GM21423 (cell line): ENCODE measurements around the gene IVNS1ABP.

Experiments
- ATAC-seq: cut with Tn5 transposase; IDR thresholded peaks from one replicate; pipeline ENCODE4 v1.9.1; 2021; ENCODE audit warnings: mild to moderate bottlenecking, moderate library complexity; ENCODE audit not compliant: unreplicated experiment

Gene IVNS1ABP

GRCh38 chr1:185297982-185298381 lies 19.1 kb downstream of the IVNS1ABP start:
- ATAC-seq, result no peak

GRCh38 chr1:185295091-185295490 lies 22.0 kb downstream of the IVNS1ABP start:
- ATAC-seq, result no peak

GRCh38 chr1:185293967-185294542 lies 23.0 kb downstream of the IVNS1ABP start:
- no peak for ATAC-seq

DNA sequence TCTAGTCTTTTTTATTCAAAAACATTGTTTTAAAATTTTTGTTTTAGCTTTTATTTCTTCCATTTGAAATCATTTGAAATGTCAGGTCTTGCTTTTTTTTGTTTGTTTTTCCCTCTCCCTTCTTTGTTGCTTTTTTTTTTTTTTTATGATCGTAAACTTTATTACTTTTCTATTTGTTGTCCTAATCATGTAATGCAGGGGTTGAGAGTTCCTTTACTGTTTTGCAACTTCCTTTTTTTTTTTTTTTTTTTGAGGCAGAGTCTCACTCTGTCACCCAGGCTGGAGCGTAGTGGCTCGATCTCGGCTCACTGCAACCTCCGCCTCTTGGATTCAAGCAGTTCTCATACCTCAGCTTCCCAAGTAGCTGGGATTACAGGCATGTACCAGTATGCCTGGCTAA lies 24.8 kb downstream of the IVNS1ABP start:
- no peak for ATAC-seq

- ATAC-seq, result no peak
Observed at GRCh38 chr1:185291652-185292051, 25.4 kb downstream of the IVNS1ABP start.

DNA sequence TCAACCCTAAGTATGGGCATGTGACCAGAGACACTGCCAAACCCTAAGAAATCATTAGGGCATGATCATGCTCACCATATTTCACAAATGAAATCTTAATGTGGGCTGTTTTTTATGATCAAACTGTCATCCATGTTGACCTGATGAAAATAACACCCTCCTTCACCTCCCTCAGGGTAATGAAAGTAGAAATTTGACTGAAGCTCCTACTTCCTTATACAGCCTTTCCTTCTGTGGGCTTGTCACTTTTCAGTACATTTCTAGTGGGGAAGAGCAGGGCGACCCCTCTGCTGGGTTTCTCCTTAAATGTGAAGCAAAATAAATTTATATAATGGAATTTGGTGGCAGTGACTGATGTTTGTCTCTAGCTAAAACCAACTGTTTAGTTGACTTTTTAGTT lies 25.9 kb downstream of the IVNS1ABP start:
- ATAC-seq, result no peak

- no peak for ATAC-seq
Observed at GRCh38 chr1:185289880-185290279, 27.2 kb downstream of the IVNS1ABP start.

DNA sequence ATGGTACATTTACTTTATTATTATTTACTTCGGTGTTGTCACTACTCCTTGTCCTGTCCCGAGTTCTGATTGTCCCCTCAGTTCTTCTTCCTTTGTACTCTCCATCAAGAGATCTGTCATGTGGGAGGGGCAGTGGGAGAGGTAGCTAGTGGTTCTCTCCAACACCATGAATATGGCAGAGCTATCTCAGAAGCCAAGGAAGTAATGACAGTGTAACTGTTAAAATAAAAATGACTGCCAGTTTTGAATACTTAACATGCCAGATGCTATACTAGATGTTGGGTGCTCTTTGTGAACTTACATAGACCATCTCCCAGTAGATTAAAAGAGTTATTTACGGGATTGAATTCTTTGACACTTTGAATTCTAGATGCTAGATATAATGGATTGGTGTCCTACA lies 28.6 kb downstream of the IVNS1ABP start:
- ATAC-seq, result no peak

- ATAC-seq, result no peak
Observed at GRCh38 chr1:185287451-185287850, 29.6 kb downstream of the IVNS1ABP start.

DNA sequence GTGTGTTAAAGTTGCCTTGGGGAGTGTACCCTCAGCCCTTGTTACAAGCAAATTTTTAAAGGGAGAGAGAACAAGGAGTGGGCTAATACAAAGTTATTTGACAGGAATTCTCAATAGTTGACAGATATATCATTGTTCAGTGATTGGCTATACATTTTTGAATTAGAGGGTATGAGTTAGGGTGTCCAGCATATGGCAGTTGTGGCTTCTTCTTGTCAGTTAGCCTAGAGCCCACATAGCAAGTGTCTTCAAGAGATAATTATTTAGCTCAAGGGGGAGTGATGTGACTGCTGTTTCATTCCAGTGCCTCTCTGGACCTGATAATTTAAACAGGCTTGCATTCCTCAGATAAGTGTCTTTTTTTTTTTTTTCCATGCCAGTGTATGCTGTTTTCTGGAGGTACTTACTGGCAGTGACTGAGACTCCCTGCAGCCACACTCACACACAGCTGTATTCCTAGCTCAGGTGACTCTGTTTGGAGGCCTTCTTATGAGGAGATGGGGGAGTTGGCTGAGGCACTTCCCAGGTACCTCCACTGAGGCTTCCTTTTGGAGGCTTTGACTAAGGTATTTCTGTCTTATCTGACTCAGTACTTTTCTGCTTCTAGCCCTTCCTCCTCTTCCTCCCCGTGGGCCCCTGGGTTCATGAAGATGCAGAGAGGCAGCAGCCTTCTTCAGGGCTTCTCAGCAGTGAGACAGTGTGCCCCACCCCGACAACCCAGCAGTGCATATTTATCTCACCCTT lies 32.3 kb downstream of the IVNS1ABP start:
- ATAC-seq, result no peak

GRCh38 chr1:185284116-185284515 lies 32.9 kb downstream of the IVNS1ABP start:
- no peak for ATAC-seq

DNA sequence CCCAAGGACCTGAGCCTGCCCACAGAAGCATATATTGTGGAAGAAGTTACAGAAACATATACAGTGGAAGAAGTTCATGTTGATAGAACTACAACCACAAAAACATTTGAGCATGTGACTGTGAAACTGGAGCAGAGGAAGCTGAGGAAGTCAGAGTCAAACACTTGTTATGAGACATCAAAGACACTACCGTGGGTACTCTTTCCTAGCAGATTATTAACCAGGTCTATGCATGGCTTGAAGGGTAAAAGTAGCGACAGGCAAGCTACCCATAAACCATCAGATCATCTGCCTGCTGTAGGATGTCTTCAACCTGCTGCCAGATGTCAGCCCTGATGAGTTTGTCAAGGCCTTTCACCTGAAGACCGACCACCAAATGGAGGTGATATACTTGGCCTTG lies 35.8 kb downstream of the IVNS1ABP start:
- peak; percentile 98 for ATAC-seq

DNA sequence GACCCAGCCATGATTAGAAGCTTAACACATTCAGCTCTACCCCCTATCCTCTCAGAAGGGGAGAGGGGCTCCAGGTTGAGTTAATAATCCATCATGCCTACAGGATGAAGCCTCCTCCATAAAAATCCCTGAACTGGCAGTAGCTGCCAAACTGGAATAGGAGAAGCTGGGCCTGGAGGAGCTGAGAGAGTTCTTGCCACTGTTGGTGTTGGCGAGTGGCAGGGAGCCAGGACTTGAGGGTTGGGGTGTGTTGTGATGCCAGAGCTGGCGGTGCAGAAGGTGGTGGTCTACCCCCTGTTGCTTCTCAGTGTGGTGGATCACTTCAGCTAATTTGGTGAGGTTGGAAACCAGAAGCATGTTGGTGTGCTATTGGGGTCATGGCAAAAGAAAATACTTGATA lies 36.5 kb downstream of the IVNS1ABP start:
- ATAC-seq, result no peak

DNA sequence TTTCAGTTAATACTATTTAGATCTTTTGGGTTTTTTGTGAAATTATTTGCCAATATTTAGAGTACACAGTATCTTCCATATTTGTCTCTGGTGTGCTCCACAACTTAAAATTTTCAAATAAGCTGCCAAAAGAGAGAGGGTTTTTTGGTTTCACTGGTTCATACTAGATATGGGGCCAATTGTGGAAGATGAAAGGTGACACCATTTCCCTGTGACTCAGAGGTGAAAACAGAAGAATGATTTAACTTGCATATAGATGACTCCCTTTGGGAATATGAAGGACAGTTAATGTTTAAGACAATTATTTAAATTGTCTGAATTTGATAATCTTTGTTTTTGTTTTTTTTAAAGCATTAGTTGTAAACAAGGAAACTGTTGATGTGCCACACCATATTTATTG lies 37.5 kb downstream of the IVNS1ABP start:
- no peak for ATAC-seq

DNA sequence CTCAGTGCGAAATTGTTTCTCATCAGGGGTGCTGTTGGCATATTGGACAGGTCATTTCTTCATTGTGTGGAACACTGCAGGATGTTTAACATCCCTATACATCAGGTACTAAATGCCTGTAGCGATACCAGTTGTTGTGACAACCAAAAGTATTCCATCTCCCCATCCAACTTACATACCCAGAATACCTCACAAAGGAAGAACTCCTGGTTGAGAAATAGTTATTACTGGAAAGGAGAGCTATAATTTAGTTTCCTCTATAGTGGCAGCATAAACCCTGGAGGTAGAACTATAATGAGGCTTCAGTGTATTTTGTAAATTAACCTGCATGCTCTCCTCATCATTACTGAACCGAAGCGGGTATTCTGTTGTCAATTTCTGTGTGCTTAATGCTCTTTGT lies 45.1 kb downstream of the IVNS1ABP start:
- no peak for ATAC-seq

DNA sequence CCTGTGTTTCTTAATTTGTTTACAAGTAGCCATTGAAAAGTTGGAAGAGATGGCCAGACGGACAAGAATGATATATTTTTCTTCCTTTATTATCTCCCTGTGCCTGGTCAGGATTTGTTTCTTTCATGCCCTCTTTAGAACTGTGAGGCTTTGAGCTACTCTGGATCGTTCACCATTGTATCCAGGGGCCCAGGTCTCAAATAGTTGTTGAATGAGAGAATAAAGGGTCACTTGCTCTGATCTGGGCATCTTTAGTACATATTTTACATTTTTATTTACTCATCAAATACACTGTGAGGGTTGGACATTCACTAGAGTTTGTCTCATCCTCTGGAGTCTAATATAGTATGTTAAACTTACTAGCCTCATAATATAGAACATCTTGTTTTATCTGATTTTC lies 48.7 kb downstream of the IVNS1ABP start:
- ATAC-seq, result no peak

- ATAC-seq, result no peak
Observed at GRCh38 chr1:185267701-185268100, 49.3 kb downstream of the IVNS1ABP start.

- no peak for ATAC-seq
Observed at GRCh38 chr1:185267301-185267700, 49.7 kb downstream of the IVNS1ABP start.

GRCh38 chr1:185265314-185265713 lies 51.7 kb downstream of the IVNS1ABP start:
- ATAC-seq, result no peak

- ATAC-seq, result no peak
Observed at GRCh38 chr1:185263780-185264179, 53.3 kb downstream of the IVNS1ABP start.

DNA sequence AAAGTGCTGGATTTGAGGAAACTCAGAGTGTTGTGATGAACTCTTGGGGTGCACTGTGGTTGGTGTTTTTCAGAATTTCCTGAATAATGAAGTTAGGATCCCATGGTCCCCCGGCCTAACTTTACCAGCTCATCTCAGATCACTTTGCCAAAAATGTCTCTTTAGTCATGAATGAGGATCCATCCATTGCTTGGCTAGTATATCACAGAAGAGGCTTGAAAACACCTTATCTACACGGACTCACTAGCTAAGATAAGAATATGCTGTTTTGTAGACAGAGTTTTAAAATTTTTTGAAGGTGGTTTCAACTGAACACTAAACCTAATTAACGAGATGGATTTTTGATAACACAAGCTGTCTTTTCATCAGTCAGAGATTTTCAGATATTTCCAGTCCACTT lies 53.8 kb downstream of the IVNS1ABP start:
- ATAC-seq, result no peak

- no peak for ATAC-seq
Observed at GRCh38 chr1:185262151-185262550, 54.9 kb downstream of the IVNS1ABP start.

GRCh38 chr1:185260611-185261010 lies 56.4 kb downstream of the IVNS1ABP start:
- ATAC-seq, result no peak
